ENCODE measurements around the gene PLOD3. TPM values are rescaled to one million over a fixed set of nuclear protein-coding genes. Genes with fewer than 3 reads are reported as not detected.

The PLOD3 gene
- total and polyA plus RNA-seq, 2 donors (not counting 3 experiments of a cell fraction or from before 2014, with no cell fraction given) = 143 to 170 TPM

- Histone ChIP-seq H3K79me2 (ENCODE audit: control insufficient read depth, insufficient read depth, low read length) (no peaks in the 10 kb centered on the region), H3K4me2 (ENCODE audit: insufficient read depth, low read length) (no peak overlapping the region), H2AFZ (ENCODE audit: low read depth, low read length) (no peak overlapping the region), H3K27ac (ENCODE audit: insufficient read depth, low read depth, low read length) (no peak overlapping the region), H4K20me1 (replicated peaks; ENCODE audit: control insufficient read depth, extremely low read depth, insufficient read depth, low read length) (no peaks in the 10 kb centered on the region), H3K9me3 (replicated peaks; ENCODE audit: control insufficient read depth, insufficient read depth, low read length) (no peaks in the 10 kb centered on the region), H3K9ac (replicated peaks; ENCODE audit: extremely low read depth, insufficient read depth, low read length) (no peak overlapping the region), H3K4me3 (replicated peaks in 1 of 3; ENCODE audit: insufficient read depth in 1 of 3, low read depth in 1 of 3, low read length in 3 of 3) (no peak overlapping the region), H3K4me1 (ENCODE audit: control insufficient read depth, extremely low read depth, insufficient read depth, low read length) (peaks cover 30% of the 10 kb centered on the region), H3K9me1 (replicated peaks; ENCODE audit: control insufficient read depth, extremely low read depth, insufficient read depth, low read length) (no peaks in the 10 kb centered on the region), H3K27me3 (ENCODE audit: control insufficient read depth in 2 of 2, insufficient read depth in 2 of 2, low read length in 2 of 2) (no peaks in the 10 kb centered on the region), H3K36me3 (ENCODE audit: control insufficient read depth in 2 of 2, extremely low read depth in 1 of 2, insufficient read depth in 2 of 2, low read length in 2 of 2) (peaks cover 0 to 7% of the 10 kb centered on the region in 2 experiments)
- FAIRE-seq (no peak), DNase-seq (ENCODE audit: low read depth, low spot score) (no peak)
- intact Hi-C loops (cut with micrococcal nuclease) = no loop called here
- ChIA-PET POLR2A (no interaction called here), CTCF (interaction anchor here (0.9 to 8.1 kb wide), 4 partner anchors 10 to 90 kb away, joined by 3 to 42 read pairs (median 7); partner anchors contain the start of gene FIS1)
- no peak for TF ChIP-seq MYC (IDR thresholded peaks at IDR 0.05; ENCODE audit: low read depth, low read length)
- TF ChIP-seq POLR2AphosphoS5 (IDR thresholded peaks at IDR 0.05; ENCODE audit: insufficient read depth, low read depth, low read length) = no peak
- no peak for TF ChIP-seq GATA2 (IDR thresholded peaks at IDR 0.05; ENCODE audit: insufficient read depth, insufficient read length, low read depth, low read length)
- no peak for TF ChIP-seq FOS (IDR thresholded peaks at IDR 0.05; ENCODE audit: borderline replicate concordance, insufficient read depth, low read length)
- no peak for TF ChIP-seq EZH2 (IDR thresholded peaks at IDR 0.05; ENCODE audit: borderline replicate concordance, low read depth, low read length, severe bottlenecking)
- no peak for TF ChIP-seq CTCF (IDR thresholded peaks at IDR 0.05; ENCODE audit: extremely low read depth in 1 of 2, insufficient read depth in 1 of 2, low read depth in 1 of 2, low read length in 2 of 2)
- no peak for TF ChIP-seq MAX (IDR thresholded peaks at IDR 0.05; ENCODE audit: insufficient read depth, insufficient read length)
- TF ChIP-seq JUN (IDR thresholded peaks at IDR 0.05; ENCODE audit: borderline replicate concordance, insufficient read depth, insufficient read length, low read depth) = no peak
- no peak for TF ChIP-seq POLR2A (IDR thresholded peaks at IDR 0.05; ENCODE audit: low read depth, low read length)
- dilution Hi-C loops (cut with MboI; ENCODE audit: extremely low pct_ligation_motif_present, low sequenced_read_pairs) = no loop called here
- no TSS peak for BruUV-seq (replicated peaks)
Measured at GRCh38 chr7:101233907-101234547, 16.6 kb upstream of the PLOD3 start.
